ENCODE measurements around the gene CCL28. TPM values are rescaled to one million over a fixed set of nuclear protein-coding genes. Genes with fewer than 3 reads are reported as not detected.
"Not testable (repeated sequence)": the region's sequence is repeated elsewhere in the genome, so short reads cannot be mapped to it uniquely, and the experiment has no call there.

The CCL28 gene
- total and polyA plus RNA-seq, 4 donors = 3.5 to 7.7 (median 6.7) TPM

DNA sequence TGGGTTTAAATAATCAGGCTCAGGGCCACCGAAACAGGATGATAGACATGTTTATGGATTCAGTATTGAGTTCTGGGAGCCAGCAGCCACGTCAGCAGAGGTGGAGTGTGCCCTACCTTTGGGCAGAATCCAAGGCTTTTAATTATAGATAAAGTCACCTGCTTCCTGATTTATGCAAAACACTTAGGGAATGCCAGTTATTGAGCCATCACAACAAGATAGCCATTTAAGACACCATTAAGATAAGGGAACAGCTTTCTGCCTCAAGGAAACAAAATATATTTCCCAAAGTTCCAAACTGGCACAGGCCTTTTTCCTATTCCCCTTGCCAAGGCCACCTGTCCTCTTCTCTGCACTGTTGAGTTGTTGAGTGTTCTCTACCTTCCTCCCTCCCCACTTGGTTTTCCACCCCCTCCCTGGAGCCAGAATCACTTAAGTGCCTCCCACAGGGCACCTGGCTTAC lies 2.4 kb downstream of the CCL28 start:
- Histone ChIP-seq H3K9ac (ENCODE audit: insufficient read depth in 1 of 2, low read length in 2 of 2) (no peak overlapping the region), H3K4me1 (ENCODE audit: control insufficient read depth in 5 of 5, insufficient read depth in 5 of 5, low read length in 5 of 5) (no peaks in the 10 kb centered on the region)

DNA sequence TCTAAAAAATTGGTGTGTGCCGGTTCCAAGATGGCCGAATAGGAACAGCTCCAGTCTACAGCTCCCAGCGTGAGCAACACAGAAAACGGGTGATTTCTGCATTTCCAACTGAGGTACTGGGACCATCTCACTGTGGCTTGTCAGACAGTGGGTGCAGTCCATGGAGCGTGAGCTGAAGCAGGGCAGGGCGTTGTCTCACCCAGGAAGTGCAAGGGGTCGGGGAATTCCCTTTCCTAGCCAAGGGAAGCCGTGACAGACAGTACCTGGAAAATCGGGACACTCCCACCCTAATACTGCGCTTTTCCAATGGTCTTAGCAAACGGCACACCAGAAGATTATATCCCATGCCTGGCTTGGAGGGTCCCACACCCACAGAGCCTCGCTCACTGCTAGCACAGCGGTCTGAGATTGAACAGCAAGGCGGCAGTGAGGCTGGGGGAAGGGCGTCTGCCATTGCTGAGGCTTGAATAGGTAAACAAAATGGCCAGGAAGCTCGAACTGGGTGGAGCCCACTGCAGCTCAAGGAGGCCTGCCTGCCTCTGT lies 9.6 kb downstream of the CCL28 start:
- H3K4me1 ChIP-seq (ENCODE audit: control insufficient read depth in 5 of 5, insufficient read depth in 5 of 5, low read length in 5 of 5); H3K36me3 ChIP-seq (ENCODE audit: control insufficient read depth in 4 of 4, insufficient read depth in 4 of 4, low read length in 4 of 4); ATAC-seq (ENCODE audit: insufficient read depth, low FRiP score); H3K9ac ChIP-seq (ENCODE audit: insufficient read depth in 1 of 2, low read length in 2 of 2); H3K27ac ChIP-seq (ENCODE audit: low read depth in 1 of 2, low read length in 1 of 2); H3K9me3 ChIP-seq (ENCODE audit: control insufficient read depth in 4 of 4, insufficient read depth in 3 of 4, low read length in 3 of 4); DNase-seq; H3K4me3 ChIP-seq: not testable (repeated sequence)
- 89% methylated on average over 16 of the region's 16 CpGs for WGBS, 2 donors
- H3K27me3 ChIP-seq (ENCODE audit: control insufficient read depth in 3 of 3, insufficient read depth in 3 of 3, low read length in 2 of 3) = peaks cover 0 to 21% (median 11%) of the 10 kb centered on the region in 3 donors

More for the DNA sequence above, 2.4 kb downstream of the CCL28 start:
- Histone ChIP-seq H3K27me3 (ENCODE audit: control insufficient read depth in 3 of 3, insufficient read depth in 3 of 3, low read length in 2 of 3) (no peaks in the 10 kb centered on the region), H3K27ac (ENCODE audit: low read depth in 1 of 2, low read length in 1 of 2) (peak overlapping the region in 1 of 2 donors; percentile 48), H3K4me3 (no peak overlapping the region), H3K36me3 (ENCODE audit: control insufficient read depth in 4 of 4, insufficient read depth in 4 of 4, low read length in 4 of 4) (no peaks in the 10 kb centered on the region), H3K9me3 (ENCODE audit: control insufficient read depth in 4 of 4, insufficient read depth in 3 of 4, low read length in 3 of 4) (no peaks in the 10 kb centered on the region)
- 45 to 78% methylated on average over 2 of the region's 2 CpGs for WGBS, 2 donors
- TF ChIP-seq, protein P1, sequence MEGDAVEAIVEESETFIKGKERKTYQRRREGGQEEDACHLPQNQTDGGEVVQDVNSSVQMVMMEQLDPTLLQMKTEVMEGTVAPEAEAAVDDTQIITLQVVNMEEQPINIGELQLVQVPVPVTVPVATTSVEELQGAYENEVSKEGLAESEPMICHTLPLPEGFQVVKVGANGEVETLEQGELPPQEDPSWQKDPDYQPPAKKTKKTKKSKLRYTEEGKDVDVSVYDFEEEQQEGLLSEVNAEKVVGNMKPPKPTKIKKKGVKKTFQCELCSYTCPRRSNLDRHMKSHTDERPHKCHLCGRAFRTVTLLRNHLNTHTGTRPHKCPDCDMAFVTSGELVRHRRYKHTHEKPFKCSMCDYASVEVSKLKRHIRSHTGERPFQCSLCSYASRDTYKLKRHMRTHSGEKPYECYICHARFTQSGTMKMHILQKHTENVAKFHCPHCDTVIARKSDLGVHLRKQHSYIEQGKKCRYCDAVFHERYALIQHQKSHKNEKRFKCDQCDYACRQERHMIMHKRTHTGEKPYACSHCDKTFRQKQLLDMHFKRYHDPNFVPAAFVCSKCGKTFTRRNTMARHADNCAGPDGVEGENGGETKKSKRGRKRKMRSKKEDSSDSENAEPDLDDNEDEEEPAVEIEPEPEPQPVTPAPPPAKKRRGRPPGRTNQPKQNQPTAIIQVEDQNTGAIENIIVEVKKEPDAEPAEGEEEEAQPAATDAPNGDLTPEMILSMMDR (IDR thresholded peaks at IDR 0.05; ENCODE audit: control extremely low read depth, extremely low read depth) = no peak
- DNase-seq (no peak), ATAC-seq (ENCODE audit: insufficient read depth, low FRiP score) (peak; percentile 77)

DNA sequence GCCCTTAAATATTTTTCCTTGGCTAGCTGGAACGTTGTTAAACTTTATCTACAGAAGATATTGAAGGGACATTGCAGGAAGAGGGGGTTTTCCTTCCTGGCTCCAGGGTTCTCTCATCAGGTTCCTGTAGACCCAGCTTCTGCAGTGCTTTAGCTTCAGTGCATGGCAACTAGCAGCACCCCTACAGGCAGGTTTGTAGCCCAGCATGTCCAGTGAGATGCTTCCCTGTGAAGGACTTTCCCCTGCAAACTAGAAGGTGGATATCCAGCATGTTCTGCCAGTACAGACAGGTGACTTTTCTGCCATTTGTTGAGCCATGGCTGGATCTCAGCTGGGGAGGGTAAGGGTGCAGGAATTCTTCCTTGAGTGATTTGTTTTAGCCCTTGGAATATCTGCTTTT lies 10.4 kb downstream of the CCL28 start:
- DNase-seq (no peak), ATAC-seq (ENCODE audit: insufficient read depth, low FRiP score) (no peak)
- H3K27me3 ChIP-seq (ENCODE audit: control insufficient read depth in 3 of 3, insufficient read depth in 3 of 3, low read length in 2 of 3) = peaks cover 0 to 24% (median 19%) of the 10 kb centered on the region in 3 donors
- H3K27ac ChIP-seq (ENCODE audit: low read depth in 1 of 2, low read length in 1 of 2) = no peak overlapping the region
- H3K4me3 ChIP-seq = no peak overlapping the region
- peaks cover 0 to 5% (median 0%) of the 10 kb centered on the region in 5 donors for H3K4me1 ChIP-seq (ENCODE audit: control insufficient read depth in 5 of 5, insufficient read depth in 5 of 5, low read length in 5 of 5)
- no peaks in the 10 kb centered on the region for H3K36me3 ChIP-seq (ENCODE audit: control insufficient read depth in 4 of 4, insufficient read depth in 4 of 4, low read length in 4 of 4)
- WGBS, 2 donors = 60 to 67% methylated on average over 1 of the region's 1 CpG
- no peak overlapping the region for H3K9ac ChIP-seq (ENCODE audit: insufficient read depth in 1 of 2, low read length in 2 of 2)
- H3K9me3 ChIP-seq (ENCODE audit: control insufficient read depth in 4 of 4, insufficient read depth in 3 of 4, low read length in 3 of 4) = no peaks in the 10 kb centered on the region
- TF ChIP-seq, protein P1 (IDR thresholded peaks at IDR 0.05; ENCODE audit: control extremely low read depth, extremely low read depth) = no peak

DNA sequence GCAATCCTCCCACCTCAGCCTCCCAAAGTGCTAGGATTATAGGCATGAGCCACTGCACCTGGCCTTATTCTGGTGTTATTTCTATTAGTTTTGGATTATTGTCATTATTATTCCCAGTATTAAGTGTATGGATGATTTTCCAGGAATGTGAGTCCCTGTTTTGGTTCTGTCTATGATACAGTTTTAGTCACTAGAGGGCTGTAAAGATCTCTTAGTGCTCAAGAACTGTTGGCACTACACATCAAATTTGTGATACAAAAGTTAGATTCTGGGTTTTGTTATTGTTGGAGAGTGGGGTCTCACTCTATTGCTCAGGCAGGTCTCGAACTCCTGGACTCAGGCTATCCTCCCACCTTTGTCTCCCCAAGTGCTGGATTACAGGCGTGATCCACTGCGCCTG lies 12.1 kb downstream of the CCL28 start:
- H3K27me3 ChIP-seq (ENCODE audit: control insufficient read depth in 3 of 3, insufficient read depth in 3 of 3, low read length in 2 of 3) = peaks cover 0 to 37% (median 30%) of the 10 kb centered on the region in 3 donors
- DNase-seq = peak in 1 of 3 donors; percentile 34
- no peaks in the 10 kb centered on the region for H3K9me3 ChIP-seq (ENCODE audit: control insufficient read depth in 4 of 4, insufficient read depth in 3 of 4, low read length in 3 of 4)
- H3K4me1 ChIP-seq (ENCODE audit: control insufficient read depth in 5 of 5, insufficient read depth in 5 of 5, low read length in 5 of 5) = peaks cover 0 to 6% (median 0%) of the 10 kb centered on the region in 5 donors
- TF ChIP-seq, protein P1 (IDR thresholded peaks at IDR 0.05; ENCODE audit: control extremely low read depth, extremely low read depth) = no peak
- ATAC-seq (ENCODE audit: insufficient read depth, low FRiP score) = no peak
- H3K27ac ChIP-seq (ENCODE audit: low read depth in 1 of 2, low read length in 1 of 2) = no peak overlapping the region
- no peaks in the 10 kb centered on the region for H3K36me3 ChIP-seq (ENCODE audit: control insufficient read depth in 4 of 4, insufficient read depth in 4 of 4, low read length in 4 of 4)
- H3K9ac ChIP-seq (ENCODE audit: insufficient read depth in 1 of 2, low read length in 2 of 2) = no peak overlapping the region
- H3K4me3 ChIP-seq = no peak overlapping the region
- WGBS, 2 donors = 89 to 91% methylated on average over 3 of the region's 3 CpGs
